Erythroblast (primary cell): ENCODE data around the gene LYSMD4.
A peak's percentile ranks its signal among the peaks of the same experiment; 100 is the strongest.

Experiments
- DNase-seq, 2 experiments: peaks; one replicate each; lab custom pipeline; 2025; lab: John Stamatoyannopoulos, UW
- GATA1 ChIP-seq: IDR thresholded peaks from 2 replicates; pipeline ENCODE4 v1.6.1; 2011; ENCODE audit warnings: low read depth, mild to moderate bottlenecking, control low read depth, low read length, moderate library complexity
- POLR2A ChIP-seq: IDR thresholded peaks from 2 replicates; pipeline ENCODE4 v1.6.1; 2011; ENCODE audit warnings: mild to moderate bottlenecking, low read length

LYSMD4 gene

GRCh38 chr15:99722406-99722805 is 10.8 kb downstream of the LYSMD4 start:
- TF ChIP-seq GATA1 (no peak), POLR2A (no peak)
- no peak for DNase-seq

- TF ChIP-seq POLR2A (no peak), GATA1 (no peak)
- DNase-seq: no peak
Observed at GRCh38 chr15:99721896-99722295, 11.3 kb downstream of the LYSMD4 start.

GRCh38 chr15:99721104-99721778 is 12.0 kb downstream of the LYSMD4 start:
- TF ChIP-seq POLR2A: no peak
- no peak for TF ChIP-seq GATA1
- no peak for DNase-seq

GRCh38 chr15:99720533-99720932 is 12.7 kb downstream of the LYSMD4 start:
- DNase-seq: no peak
- TF ChIP-seq POLR2A (no peak), GATA1 (no peak)

- no peak for DNase-seq
- no peak for TF ChIP-seq POLR2A
- no peak for TF ChIP-seq GATA1
Observed at GRCh38 chr15:99719096-99719541, 14.1 kb downstream of the LYSMD4 start.

GRCh38 chr15:99718421-99718820 is 14.8 kb downstream of the LYSMD4 start:
- no peak for DNase-seq
- TF ChIP-seq POLR2A: no peak
- no peak for TF ChIP-seq GATA1

GRCh38 chr15:99717161-99718009 is 15.9 kb downstream of the LYSMD4 start:
- DNase-seq: no peak
- TF ChIP-seq POLR2A: no peak
- TF ChIP-seq GATA1: no peak

- TF ChIP-seq GATA1 (no peak), POLR2A (no peak)
- no peak for DNase-seq
Observed at GRCh38 chr15:99716540-99717095, 16.6 kb downstream of the LYSMD4 start.

- TF ChIP-seq GATA1: no peak
- TF ChIP-seq POLR2A: no peak
- DNase-seq: no peak
Observed at GRCh38 chr15:99712415-99712814, 20.8 kb downstream of the LYSMD4 start.

- DNase-seq: no peak
- TF ChIP-seq POLR2A (no peak), GATA1 (no peak)
Observed at GRCh38 chr15:99711625-99712024, 21.6 kb downstream of the LYSMD4 start.

GRCh38 chr15:99709243-99709986 is 23.8 kb downstream of the LYSMD4 start:
- no peak for TF ChIP-seq POLR2A
- TF ChIP-seq GATA1: no peak
- DNase-seq: no peak

- peak; percentile 57 to 80 for DNase-seq
Observed at GRCh38 chr15:99708563-99708962, 24.7 kb downstream of the LYSMD4 start.

GRCh38 chr15:99707473-99708270 is 25.6 kb downstream of the LYSMD4 start:
- no peak for DNase-seq
- no peak for TF ChIP-seq GATA1
- TF ChIP-seq POLR2A: no peak

More at GRCh38 chr15:99708563-99708962, 24.7 kb downstream of the LYSMD4 start:
- TF ChIP-seq GATA1: no peak
- no peak for TF ChIP-seq POLR2A
